GM12878 (cell line): ENCODE data around the gene CCDC191. TPM values are rescaled to one million over a fixed set of nuclear protein-coding genes. Genes with fewer than 3 reads are reported as not detected.

Experiments
- BCL11A ChIP-seq: IDR thresholded peaks from 2 replicates; pipeline ENCODE4 v1.6.1; 2011; ENCODE audit warnings: low read depth, low read length
- CBX5 ChIP-seq: sonication (generic); IDR thresholded peaks from 2 replicates; pipeline ENCODE4 v1.6.1; 2016; ENCODE audit warnings: low read depth, moderate library complexity, mild to moderate bottlenecking, inconsistent platforms
- FOS ChIP-seq: IDR thresholded peaks from 3 replicates; pipeline ENCODE4 v1.6.1; 2011; ENCODE audit warnings: borderline replicate concordance; ENCODE audit not compliant: insufficient read length; ENCODE audit errors: extremely low read depth
- GATAD2B ChIP-seq: fragments of 450-650 bp; conservative IDR thresholded peaks from 2 replicates; pipeline ENCODE4 v1.6.1; 2017; ENCODE audit warnings: low read depth, mild to moderate bottlenecking, moderate library complexity
- MTA3 ChIP-seq: IDR thresholded peaks from 2 replicates; pipeline ENCODE4 v1.6.1; 2012; ENCODE audit warnings: low read length, inconsistent platforms, borderline replicate concordance
- NBN ChIP-seq: fragments of 450-650 bp; IDR thresholded peaks from 2 replicates; pipeline ENCODE4 v1.6.1; 2016
- NFYA ChIP-seq: IDR thresholded peaks from 2 replicates; pipeline ENCODE4 v1.6.1; 2011; ENCODE audit warnings: low read depth, mild to moderate bottlenecking, low read length, improper control_type of control experiment, borderline replicate concordance
- NR2C1 ChIP-seq: fragments of 450-650 bp; IDR thresholded peaks from 2 replicates; pipeline ENCODE4 v1.6.1; 2017; ENCODE audit warnings: antibody characterized with exemption, mild to moderate bottlenecking, moderate library complexity
- SMAD1 ChIP-seq: fragments of 450-650 bp; IDR thresholded peaks from 2 replicates; pipeline ENCODE4 v1.6.1; 2018; ENCODE audit warnings: mild to moderate bottlenecking, low read depth; ENCODE audit not compliant: partially characterized antibody
- SMC3 ChIP-seq: IDR thresholded peaks from 2 replicates; pipeline ENCODE4 v1.6.1; 2011; ENCODE audit warnings: low read length, improper control_type of control experiment, borderline replicate concordance
- SRF ChIP-seq, 2 experiments: IDR thresholded peaks; 2 replicates each; pipeline ENCODE4 v1.6.1; 2011; ENCODE audit warnings: low read depth in 2 of 2, low read length in 2 of 2, mild to moderate bottlenecking in 1 of 2, moderate library complexity in 1 of 2
- STAT1 ChIP-seq: fragments of 450-650 bp; conservative IDR thresholded peaks from 2 replicates; pipeline ENCODE4 v1.6.1; 2014; ENCODE audit warnings: antibody characterized with exemption, mild to moderate bottlenecking
- polyA plus RNA-seq, 11 experiments: library from polyadenylated mRNA; depleted of rRNA in 4 of 11; unstranded in 6 of 11; stranded (reverse) in 5 of 11; fragments of >200 nt; fragmentation: Nextera tagmentation in 4 of 11; fragmentation: Illumina TruSeq in 1 of 11; extraction: Ambion mirVana in 4 of 11; extraction: Trizol in 1 of 11; gene quantifications; 1 replicate in 1 of 11; 2 replicates in 10 of 11; pipeline versions ENCODE4 v1.2.1 to v1.2.3, GENCODE V29; 2011 to 2016; ENCODE audit warnings: inconsistent platforms in 2 of 11, missing spikeins in 2 of 11, low read depth in 1 of 11
- total RNA-seq, 4 experiments: library from RNA; depleted of rRNA in 3 of 4; stranded (reverse); fragments of >200 nt in 3 of 4; fragmentation: Illumina TruSeq in 1 of 4; extraction: Trizol in 1 of 4; gene quantifications; 2 replicates each; pipeline versions ENCODE4 v1.2.1 to v1.2.3, GENCODE V29; 2013 to 2021
- TF ChIP-seq, protein P1 (sequence below): fragments of 450-650 bp; IDR thresholded peaks from 2 replicates; pipeline ENCODE4 v1.6.1; 2017; ENCODE audit warnings: low read depth, mild to moderate bottlenecking, moderate library complexity
- TF ChIP-seq, protein P2 (sequence below): fragments of 450-650 bp; IDR thresholded peaks from 2 replicates; pipeline ENCODE4 v1.6.1; 2017; ENCODE audit warnings: mild to moderate bottlenecking, moderate library complexity
- TF ChIP-seq, protein P3 (sequence below): IDR thresholded peaks from 2 replicates; pipeline ENCODE4 v1.6.1; 2011; ENCODE audit warnings: mild to moderate bottlenecking, low read depth, low read length, moderate library complexity; ENCODE audit not compliant: insufficient replicate concordance
- TF ChIP-seq, protein P4 (sequence below): fragments of 450-650 bp; IDR thresholded peaks from 2 replicates; pipeline ENCODE4 v1.6.1; 2018; ENCODE audit warnings: mild to moderate bottlenecking, low read depth, moderate library complexity; ENCODE audit not compliant: partially characterized antibody

CCDC191 gene
- total and polyA plus RNA-seq, 10 of the 15 experiments (the other 5 are each of a cell fraction or from before 2014, with no cell fraction given), result 1.2 to 2.9 (median 1.7) TPM

DNA sequence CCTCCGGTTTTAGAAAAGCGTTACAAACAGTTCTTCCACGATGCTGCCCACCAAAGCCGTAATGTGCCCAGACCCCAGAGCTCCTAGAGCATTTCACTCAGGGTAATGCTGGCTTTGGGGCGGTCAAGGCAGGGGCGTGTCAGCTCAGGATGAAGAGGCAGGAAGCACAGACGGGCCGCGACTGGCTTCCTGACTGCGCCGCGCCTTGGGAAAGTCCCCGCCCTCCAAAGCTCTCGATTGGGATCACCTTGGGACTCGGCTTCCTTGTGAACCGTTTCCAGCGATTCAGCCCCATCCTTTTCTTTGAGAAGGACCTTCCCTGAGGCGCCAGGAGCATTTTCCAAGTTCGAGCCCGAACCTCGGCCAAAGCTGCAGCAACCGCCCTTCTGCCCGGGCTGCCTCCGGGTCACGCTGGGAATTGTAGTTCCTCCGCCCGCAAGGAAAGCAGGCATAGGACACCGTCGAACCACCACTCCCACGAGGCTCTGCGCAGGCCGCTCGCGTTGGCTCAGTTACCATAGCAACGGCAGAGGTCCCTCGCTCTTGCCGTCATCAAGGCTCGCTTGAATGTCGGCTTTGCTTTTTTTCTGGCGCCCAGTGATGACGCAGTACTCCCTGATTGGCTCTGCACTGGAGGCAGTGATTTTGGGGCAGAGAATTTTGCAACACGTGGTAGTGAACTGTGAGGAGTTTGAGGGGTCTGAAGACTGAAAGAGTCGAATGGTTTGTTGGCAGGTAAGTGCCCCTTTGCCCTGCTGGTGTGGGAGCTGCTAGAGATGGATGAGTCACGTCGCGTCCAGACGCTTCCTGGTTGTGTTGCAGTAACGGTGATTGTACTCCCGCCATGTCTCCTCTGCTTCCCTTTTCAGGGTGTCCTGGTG, at the start of gene CCDC191, which contains the start of gene QTRT2 (continued):
- TF ChIP-seq, protein P1, sequence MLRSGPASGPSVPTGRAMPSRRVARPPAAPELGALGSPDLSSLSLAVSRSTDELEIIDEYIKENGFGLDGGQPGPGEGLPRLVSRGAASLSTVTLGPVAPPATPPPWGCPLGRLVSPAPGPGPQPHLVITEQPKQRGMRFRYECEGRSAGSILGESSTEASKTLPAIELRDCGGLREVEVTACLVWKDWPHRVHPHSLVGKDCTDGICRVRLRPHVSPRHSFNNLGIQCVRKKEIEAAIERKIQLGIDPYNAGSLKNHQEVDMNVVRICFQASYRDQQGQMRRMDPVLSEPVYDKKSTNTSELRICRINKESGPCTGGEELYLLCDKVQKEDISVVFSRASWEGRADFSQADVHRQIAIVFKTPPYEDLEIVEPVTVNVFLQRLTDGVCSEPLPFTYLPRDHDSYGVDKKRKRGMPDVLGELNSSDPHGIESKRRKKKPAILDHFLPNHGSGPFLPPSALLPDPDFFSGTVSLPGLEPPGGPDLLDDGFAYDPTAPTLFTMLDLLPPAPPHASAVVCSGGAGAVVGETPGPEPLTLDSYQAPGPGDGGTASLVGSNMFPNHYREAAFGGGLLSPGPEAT, result peak; percentile 91
- TF ChIP-seq NBN (peak; percentile 99), BCL11A (no peak), SMC3 (no peak), NFYA (peak; percentile 38), SRF (IDR thresholded peaks at IDR 0.05; ENCODE audit: low read depth in 2 of 2, low read length in 2 of 2) (peak in 1 of 2 experiments; percentile 84; a peak in 2 of 4 replicates), STAT1 (no peak; the same call in 1 of the 2 replicates), GATAD2B (peak; percentile 64), MTA3 (no peak), FOS (no peak), NR2C1 (peak; percentile 81), CBX5 (no peak), SMAD1 (no peak)
- TF ChIP-seq, protein P2, sequence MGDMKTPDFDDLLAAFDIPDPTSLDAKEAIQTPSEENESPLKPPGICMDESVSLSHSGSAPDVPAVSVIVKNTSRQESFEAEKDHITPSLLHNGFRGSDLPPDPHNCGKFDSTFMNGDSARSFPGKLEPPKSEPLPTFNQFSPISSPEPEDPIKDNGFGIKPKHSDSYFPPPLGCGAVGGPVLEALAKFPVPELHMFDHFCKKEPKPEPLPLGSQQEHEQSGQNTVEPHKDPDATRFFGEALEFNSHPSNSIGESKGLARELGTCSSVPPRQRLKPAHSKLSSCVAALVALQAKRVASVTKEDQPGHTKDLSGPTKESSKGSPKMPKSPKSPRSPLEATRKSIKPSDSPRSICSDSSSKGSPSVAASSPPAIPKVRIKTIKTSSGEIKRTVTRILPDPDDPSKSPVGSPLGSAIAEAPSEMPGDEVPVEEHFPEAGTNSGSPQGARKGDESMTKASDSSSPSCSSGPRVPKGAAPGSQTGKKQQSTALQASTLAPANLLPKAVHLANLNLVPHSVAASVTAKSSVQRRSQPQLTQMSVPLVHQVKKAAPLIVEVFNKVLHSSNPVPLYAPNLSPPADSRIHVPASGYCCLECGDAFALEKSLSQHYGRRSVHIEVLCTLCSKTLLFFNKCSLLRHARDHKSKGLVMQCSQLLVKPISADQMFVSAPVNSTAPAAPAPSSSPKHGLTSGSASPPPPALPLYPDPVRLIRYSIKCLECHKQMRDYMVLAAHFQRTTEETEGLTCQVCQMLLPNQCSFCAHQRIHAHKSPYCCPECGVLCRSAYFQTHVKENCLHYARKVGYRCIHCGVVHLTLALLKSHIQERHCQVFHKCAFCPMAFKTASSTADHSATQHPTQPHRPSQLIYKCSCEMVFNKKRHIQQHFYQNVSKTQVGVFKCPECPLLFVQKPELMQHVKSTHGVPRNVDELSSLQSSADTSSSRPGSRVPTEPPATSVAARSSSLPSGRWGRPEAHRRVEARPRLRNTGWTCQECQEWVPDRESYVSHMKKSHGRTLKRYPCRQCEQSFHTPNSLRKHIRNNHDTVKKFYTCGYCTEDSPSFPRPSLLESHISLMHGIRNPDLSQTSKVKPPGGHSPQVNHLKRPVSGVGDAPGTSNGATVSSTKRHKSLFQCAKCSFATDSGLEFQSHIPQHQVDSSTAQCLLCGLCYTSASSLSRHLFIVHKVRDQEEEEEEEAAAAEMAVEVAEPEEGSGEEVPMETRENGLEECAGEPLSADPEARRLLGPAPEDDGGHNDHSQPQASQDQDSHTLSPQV, result no peak
- TF ChIP-seq, protein P3, sequence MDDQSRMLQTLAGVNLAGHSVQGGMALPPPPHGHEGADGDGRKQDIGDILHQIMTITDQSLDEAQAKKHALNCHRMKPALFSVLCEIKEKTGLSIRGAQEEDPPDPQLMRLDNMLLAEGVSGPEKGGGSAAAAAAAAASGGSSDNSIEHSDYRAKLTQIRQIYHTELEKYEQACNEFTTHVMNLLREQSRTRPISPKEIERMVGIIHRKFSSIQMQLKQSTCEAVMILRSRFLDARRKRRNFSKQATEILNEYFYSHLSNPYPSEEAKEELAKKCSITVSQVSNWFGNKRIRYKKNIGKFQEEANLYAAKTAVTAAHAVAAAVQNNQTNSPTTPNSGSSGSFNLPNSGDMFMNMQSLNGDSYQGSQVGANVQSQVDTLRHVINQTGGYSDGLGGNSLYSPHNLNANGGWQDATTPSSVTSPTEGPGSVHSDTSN, result no peak
- TF ChIP-seq, protein P4, sequence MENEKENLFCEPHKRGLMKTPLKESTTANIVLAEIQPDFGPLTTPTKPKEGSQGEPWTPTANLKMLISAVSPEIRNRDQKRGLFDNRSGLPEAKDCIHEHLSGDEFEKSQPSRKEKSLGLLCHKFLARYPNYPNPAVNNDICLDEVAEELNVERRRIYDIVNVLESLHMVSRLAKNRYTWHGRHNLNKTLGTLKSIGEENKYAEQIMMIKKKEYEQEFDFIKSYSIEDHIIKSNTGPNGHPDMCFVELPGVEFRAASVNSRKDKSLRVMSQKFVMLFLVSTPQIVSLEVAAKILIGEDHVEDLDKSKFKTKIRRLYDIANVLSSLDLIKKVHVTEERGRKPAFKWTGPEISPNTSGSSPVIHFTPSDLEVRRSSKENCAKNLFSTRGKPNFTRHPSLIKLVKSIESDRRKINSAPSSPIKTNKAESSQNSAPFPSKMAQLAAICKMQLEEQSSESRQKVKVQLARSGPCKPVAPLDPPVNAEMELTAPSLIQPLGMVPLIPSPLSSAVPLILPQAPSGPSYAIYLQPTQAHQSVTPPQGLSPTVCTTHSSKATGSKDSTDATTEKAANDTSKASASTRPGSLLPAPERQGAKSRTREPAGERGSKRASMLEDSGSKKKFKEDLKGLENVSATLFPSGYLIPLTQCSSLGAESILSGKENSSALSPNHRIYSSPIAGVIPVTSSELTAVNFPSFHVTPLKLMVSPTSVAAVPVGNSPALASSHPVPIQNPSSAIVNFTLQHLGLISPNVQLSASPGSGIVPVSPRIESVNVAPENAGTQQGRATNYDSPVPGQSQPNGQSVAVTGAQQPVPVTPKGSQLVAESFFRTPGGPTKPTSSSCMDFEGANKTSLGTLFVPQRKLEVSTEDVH, result peak; percentile 85
